GM19328 (cell line): Measurements from ENCODE around the gene CCDC88C.

Experiments
- ATAC-seq: cut with Tn5 transposase; IDR thresholded peaks from one replicate; pipeline ENCODE4 v1.9.1; 2021; ENCODE audit warnings: mild to moderate bottlenecking, moderate library complexity; ENCODE audit not compliant: unreplicated experiment

The CCDC88C gene

DNA sequence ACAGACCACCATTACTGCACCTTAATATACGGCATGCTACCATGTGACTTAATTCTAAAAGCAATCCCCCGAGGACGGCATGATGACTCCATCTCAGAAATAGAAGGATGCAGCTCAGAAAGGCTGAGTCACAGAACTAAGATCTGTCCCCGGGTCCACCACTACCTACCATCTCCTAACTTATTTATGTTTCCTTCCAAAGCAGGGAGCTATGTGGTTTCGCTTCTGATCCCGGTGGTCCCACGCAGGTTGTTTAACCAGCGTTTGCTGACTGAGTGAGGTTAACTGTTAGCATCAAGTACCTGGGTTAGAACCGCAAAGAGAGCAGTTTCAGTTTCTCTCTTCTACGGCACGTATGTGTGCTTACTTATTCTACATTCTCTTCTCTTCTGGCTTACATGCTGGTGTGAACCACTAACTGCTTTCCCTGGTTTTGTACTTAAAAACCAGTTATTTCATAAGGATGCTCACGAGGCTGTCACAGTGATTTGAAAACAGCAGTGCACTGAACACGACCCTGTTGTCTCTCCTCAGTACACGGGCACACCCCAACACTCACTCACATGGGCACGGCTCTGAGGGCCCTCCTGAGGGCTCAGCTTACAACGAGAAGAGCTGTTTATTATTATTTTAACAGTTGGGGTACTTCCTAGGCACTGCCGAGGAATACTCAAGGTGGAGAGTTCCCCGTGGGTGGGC is 66.7 kb downstream of the CCDC88C start:
- ATAC-seq: peak; percentile 51

DNA sequence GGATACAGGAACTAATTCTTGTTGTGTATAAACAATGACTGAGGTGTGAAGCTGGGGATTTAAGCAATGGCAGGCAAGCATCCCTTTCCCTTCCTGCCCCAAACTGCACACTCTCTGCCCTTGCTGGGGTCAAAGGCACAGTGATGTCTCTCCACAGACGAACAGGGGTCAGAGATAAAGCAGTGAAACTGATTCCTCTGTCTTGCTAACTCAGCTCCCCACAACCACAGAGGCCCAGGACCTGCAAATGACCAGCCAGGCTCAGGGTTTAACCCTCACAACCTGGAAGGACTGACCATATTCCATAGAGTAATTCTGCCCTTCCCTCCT is 67.2 kb downstream of the CCDC88C start:
- ATAC-seq: no peak

- peak; percentile 35 for ATAC-seq
These were observed 68.0 kb downstream of the CCDC88C start for GRCh38 chr14:91349481-91350074.

DNA sequence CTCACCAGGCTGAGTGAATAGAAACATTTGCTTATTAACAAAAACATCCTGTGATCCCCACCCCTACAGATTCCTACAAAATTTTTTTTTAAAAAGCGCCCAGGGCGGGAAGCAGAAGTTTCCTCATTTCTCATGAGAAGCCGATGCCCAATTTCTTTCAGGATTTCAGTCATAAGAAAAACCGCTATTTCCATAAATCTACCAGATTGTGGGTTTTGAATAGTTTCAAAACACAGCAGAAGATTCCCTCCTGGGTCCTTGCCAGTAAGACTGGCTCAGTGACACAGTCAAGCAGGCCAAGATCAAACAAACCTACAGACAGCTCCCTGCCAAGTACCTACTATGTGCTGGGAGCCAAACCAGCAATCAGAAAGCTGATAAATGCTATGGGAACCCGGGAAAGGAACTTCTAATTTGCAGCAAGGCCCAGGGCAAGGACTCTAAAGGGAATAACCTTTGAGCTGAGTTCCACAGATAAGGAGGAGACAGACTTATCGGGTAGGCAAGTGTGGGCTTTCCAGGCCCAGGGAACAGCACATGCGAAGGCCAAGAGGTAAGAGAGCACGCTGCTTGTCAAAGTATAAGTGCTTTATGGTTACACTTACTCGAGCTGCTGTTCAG is 68.7 kb downstream of the CCDC88C start:
- ATAC-seq: no peak

- no peak for ATAC-seq
These were observed 70.8 kb downstream of the CCDC88C start for GRCh38 chr14:91346838-91347173.

DNA sequence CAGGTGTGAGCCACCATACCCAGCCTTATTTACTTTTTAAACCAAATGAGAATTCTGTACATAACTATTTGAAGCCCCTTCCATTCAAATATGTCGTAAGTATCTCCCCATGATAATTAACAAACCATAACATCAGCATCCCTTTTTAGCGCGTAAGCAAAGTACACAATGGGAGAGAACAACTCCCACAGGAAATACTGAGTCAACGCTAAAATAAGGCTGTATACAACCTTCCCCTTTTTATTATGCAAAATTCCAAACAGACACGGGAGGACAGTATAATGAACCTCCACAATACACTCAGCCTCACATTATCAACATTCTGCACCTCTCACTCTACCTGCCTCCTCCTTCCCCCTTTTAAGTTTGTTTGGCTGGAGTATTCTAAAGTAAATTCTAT is 73.5 kb downstream of the CCDC88C start:
- no peak for ATAC-seq

DNA sequence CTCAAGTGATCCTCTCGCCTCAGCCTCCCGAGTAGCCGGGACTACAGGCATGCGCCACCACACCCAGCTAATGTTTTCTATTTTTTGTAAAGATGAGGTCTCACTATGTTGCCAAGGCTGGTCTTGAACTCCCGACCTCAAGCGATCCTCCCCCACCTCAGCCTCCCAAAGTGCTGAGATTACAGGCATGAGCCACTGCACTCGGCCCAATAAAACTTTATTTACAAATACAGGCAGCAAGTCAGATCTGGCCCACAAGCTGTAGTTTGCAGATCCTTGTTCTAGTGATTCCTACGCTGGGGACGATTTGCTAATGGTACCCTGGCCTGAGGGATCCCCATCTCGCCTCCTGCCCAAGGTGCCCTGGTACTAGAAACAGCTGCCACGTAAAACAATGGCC is 74.6 kb downstream of the CCDC88C start:
- no peak for ATAC-seq

DNA sequence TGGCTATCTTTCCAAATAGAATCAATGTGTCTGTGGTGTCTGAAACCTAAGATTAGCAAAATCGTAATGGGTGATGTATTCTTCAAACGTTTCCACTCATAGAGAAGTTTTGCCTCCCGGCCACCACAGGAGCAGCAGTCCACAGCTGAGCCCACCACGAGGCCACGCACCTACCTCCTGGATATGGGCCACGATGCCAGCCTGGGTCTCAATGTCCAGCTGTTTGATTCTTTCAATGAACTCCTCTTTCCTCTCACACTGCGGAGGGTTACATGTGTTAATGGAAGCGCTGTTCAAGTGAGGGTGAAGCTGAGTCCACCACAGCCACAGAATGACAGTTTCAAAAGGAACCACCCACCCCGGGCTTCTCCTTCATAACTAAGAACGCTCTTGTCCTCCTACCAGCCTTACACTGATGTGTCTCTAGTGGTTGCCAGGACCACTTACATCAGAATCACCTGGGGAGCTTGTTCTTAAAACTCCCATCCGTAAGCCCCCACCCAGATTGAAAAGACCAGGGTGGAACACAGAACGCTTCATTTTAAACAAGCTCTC is 75.3 kb downstream of the CCDC88C start:
- ATAC-seq: no peak

DNA sequence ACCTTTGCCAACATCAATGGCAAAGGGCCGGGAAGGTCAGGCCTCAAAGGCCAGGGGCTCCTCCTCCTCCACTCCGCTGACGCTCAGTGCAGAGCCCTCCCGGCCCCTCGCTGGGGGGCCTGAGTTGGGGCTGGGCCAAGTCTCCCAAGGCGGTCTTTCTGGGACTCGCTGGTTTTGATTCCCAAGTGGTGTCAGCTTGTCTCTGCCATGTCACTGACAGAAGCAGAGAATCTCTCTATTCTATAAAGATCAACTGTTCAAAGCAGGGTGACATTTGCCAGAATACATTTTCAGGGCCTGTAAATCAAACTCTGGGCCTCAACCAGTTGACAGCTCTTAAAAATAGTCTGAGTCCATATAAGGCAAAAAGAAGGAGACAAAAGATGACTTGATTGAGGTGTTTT is 75.9 kb downstream of the CCDC88C start:
- no peak for ATAC-seq

DNA sequence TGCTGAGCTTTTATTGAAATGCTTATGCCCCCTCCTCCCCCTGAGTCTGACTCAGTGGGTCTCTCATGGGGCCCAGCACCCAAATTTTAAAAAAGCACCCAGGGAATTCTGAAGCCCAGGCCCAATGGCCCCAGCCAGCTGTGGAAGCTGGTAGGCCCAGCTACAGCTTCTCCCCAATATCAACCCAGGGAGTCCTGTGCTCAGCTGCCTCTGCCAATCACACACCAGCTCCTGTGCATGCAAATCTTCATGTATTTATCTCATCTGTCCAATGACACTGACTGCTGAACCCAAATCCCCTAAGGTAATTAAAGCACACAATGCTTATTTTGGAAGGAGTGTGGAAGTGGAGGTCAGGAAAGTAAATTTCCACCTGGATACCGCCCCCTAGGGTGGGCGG is 76.3 kb downstream of the CCDC88C start:
- ATAC-seq: no peak

- ATAC-seq: no peak
These were observed 77.8 kb downstream of the CCDC88C start for GRCh38 chr14:91339671-91340369.

GRCh38 chr14:91339076-91339475 is 78.5 kb downstream of the CCDC88C start:
- no peak for ATAC-seq

DNA sequence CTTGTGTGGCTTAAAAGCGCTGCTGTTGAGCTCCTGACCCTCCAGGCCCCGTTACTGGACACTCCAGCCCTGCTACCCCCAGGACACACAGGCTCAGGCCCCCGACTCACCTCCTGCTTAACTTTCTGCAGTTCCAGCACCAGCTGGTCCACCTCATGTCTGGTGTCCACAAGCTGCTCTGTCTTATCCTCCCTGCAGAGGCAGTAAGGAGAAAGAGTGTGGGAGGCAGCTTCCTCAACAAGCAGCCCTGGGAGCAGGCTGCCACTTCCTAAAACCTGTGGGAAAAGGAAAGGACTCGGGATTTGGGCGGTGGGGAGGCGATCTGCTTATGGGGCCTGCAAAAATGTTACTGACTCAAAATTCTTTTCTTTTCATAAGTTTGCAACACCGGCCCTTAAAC is 79.2 kb downstream of the CCDC88C start:
- no peak for ATAC-seq

DNA sequence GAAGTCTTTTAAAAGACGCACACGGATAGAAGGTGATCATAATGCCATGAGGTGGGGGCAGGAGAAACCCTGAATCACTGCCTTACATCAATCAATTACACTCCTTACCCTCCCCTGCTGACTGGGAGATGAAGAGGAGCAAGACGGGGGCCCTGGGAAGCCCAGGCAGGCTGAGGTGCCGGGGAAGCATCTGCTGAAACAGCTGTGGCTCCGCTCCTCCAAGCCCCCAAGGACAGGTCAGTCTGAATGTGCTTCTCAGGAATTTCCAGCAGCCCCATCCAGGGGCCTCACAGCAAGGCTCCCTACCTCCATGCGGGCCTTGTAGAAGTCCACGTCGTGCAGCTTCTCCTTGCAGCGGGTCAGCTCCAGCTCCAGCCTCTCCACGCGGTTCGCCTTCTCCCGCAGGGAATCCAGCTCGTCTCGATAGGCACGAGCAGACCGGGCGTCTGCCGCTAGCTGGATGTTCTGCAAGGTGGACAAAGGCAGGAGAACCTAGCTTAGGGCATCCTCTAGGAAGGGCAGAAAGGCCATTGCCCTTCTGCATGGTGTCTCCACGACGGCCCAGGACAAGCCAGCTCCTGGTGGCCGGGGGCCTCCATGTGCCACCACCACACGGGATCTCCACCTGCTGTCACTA is 79.8 kb downstream of the CCDC88C start:
- no peak for ATAC-seq

- ATAC-seq: no peak
These were observed 81.5 kb downstream of the CCDC88C start for GRCh38 chr14:91336093-91336450.

DNA sequence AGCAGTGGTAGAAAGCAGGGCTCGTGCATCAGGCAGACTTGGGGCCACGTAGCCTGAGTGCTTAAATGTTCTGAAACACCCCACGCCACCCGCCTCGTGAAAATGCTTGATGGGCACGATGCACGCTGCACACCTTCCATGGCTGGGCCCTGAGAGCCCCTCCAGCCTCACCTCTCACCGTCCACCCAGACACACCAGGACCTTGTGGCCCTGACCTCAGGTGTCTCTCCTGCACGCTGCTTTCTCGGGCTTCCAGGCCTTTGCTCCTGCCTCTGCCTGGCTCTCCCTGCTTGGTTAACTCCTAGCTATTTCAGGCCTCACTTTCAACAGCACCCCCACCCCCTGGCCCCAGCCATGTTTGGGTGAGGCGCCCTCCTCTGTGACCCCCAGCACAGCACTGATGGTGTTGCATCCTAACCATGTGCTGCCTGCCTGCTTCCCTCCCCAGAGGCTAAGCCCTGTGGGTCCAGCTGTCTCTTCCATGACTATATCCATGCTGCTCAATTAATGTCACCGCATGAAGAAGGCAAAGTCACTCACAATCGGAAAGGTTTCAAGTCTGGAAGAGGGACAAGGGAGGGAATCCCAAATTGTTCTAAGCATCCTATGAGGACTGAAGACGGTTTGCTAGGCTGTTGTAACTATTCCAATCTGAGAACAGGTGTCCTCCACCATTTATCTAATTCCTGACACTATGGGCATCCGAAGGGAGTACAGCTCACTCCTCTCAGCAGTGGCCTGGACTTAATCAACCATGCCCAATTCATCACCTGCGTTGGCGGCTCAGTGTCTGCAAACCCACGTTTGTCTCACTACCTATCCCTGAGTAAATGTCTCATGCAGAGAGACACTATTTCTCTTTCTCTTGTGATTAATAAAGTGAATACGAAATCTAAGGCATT is 82.2 kb downstream of the CCDC88C start:
- ATAC-seq: no peak

- ATAC-seq: peak; percentile 54
These were observed 84.0 kb downstream of the CCDC88C start for GRCh38 chr14:91333650-91334039.

DNA sequence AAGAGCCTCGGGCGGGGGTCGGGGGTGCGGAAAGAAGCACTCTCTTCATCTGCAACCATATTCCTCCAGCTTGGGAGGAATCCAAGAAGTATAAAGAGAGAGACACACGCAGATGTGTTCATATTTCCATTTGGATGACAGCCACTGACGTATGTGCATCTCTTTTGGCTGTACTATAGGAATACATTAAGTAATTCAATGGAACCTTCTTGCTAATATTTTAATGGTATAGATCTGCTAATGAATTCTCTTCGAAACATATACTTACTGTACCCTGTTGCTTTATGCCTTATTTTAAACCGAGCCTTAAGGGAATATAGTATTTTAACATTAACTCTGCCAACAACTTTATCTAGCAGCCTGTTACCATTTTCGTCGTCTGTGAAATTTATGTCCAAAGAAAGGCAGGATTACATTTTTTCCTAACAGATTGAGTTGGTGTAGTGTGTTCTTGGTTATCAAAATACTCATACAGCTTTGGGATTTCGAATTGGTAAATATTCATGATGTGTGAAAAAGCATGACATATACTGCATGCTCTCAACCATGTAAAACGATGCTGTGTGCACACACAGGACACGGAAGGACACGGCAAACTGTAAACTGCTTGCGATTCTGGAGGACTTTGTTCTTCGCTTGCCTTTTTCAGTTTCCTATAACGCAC is 84.5 kb downstream of the CCDC88C start:
- no peak for ATAC-seq

- no peak for ATAC-seq
These were observed 85.2 kb downstream of the CCDC88C start for GRCh38 chr14:91332171-91332985.
